ENCODE data around the gene STK11.

GRCh38 chr19:1274081-1274851 is 68.7 kb downstream of the STK11 start:
- no peak for TF ChIP-seq POLR2A (IDR thresholded peaks at IDR 0.05)
- TF ChIP-seq, protein P1, sequence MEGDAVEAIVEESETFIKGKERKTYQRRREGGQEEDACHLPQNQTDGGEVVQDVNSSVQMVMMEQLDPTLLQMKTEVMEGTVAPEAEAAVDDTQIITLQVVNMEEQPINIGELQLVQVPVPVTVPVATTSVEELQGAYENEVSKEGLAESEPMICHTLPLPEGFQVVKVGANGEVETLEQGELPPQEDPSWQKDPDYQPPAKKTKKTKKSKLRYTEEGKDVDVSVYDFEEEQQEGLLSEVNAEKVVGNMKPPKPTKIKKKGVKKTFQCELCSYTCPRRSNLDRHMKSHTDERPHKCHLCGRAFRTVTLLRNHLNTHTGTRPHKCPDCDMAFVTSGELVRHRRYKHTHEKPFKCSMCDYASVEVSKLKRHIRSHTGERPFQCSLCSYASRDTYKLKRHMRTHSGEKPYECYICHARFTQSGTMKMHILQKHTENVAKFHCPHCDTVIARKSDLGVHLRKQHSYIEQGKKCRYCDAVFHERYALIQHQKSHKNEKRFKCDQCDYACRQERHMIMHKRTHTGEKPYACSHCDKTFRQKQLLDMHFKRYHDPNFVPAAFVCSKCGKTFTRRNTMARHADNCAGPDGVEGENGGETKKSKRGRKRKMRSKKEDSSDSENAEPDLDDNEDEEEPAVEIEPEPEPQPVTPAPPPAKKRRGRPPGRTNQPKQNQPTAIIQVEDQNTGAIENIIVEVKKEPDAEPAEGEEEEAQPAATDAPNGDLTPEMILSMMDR (IDR thresholded peaks at IDR 0.05), result no peak

Data from lower leg skin (tissue), 3 donors.